NCI-H2171 treated with DMSO at 0.1 percent for 48 hours (cell line): Measurements from ENCODE around the gene FBXW4.
"Not testable (repeated sequence)": the region's sequence is repeated elsewhere in the genome, so short reads cannot be mapped to it uniquely, and the experiment has no call there.

Experiments used
- DNase-seq: peaks from one replicate; lab custom pipeline; 2025; lab: John Stamatoyannopoulos, UW

FBXW4 gene

GRCh38 chr10:101616415-101617101, 78.4 kb downstream of the FBXW4 start:
- DNase-seq: no peak

- no peak for DNase-seq
Measured at GRCh38 chr10:101615525-101616116, 79.3 kb downstream of the FBXW4 start.

- no peak for DNase-seq
Measured at GRCh38 chr10:101614663-101615524, 80.1 kb downstream of the FBXW4 start.

GRCh38 chr10:101613646-101614045, 81.3 kb downstream of the FBXW4 start:
- DNase-seq: no peak

- DNase-seq: no peak
Measured at GRCh38 chr10:101612872-101613271, 82.1 kb downstream of the FBXW4 start.

GRCh38 chr10:101612086-101612485, 82.9 kb downstream of the FBXW4 start:
- DNase-seq: no peak

- no peak for DNase-seq
Measured at GRCh38 chr10:101611096-101611905, 83.7 kb downstream of the FBXW4 start.

- no peak for DNase-seq
Measured at GRCh38 chr10:101609481-101609880, 85.5 kb downstream of the FBXW4 start.

- DNase-seq: no peak
Measured at GRCh38 chr10:101607124-101607523, 87.8 kb downstream of the FBXW4 start.

- peak; percentile 80 for DNase-seq
Measured at GRCh38 chr10:101602761-101603398, 92.1 kb downstream of the FBXW4 start.

- DNase-seq: no peak
Measured at GRCh38 chr10:101601541-101601940, 93.4 kb downstream of the FBXW4 start.

GRCh38 chr10:101597091-101597900, 97.7 kb downstream of the FBXW4 start:
- DNase-seq: no peak

GRCh38 chr10:101595591-101596433, 99.2 kb downstream of the FBXW4 start:
- no peak for DNase-seq

GRCh38 chr10:101593331-101593730, 101.6 kb downstream of the FBXW4 start:
- not testable (repeated sequence) for DNase-seq

GRCh38 chr10:101588879-101589278, 106.1 kb downstream of the FBXW4 start:
- DNase-seq: no peak

GRCh38 chr10:101587725-101588653, 107.0 kb downstream of the FBXW4 start, which contains the start of the genes DPCD and POLL:
TSS of gene DPCD (plus strand) at chr10:101588321. CDS start at chr10:101588337, 16 bp downstream.
TSS of gene POLL (minus strand) at chr10:101588257. CDS start at chr10:101587360, 897 bp downstream.
- peak; percentile 82 for DNase-seq

- no peak for DNase-seq
Measured at GRCh38 chr10:101585841-101586240, 109.1 kb downstream of the FBXW4 start.
